ENCODE data around the gene TMEM163. TPM values are rescaled to one million over a fixed set of nuclear protein-coding genes. Genes with fewer than 3 reads are reported as not detected.

TMEM163 gene
- polyA plus RNA-seq, 3 donors = 1.7 to 2.3 (median 1.8) TPM

DNA sequence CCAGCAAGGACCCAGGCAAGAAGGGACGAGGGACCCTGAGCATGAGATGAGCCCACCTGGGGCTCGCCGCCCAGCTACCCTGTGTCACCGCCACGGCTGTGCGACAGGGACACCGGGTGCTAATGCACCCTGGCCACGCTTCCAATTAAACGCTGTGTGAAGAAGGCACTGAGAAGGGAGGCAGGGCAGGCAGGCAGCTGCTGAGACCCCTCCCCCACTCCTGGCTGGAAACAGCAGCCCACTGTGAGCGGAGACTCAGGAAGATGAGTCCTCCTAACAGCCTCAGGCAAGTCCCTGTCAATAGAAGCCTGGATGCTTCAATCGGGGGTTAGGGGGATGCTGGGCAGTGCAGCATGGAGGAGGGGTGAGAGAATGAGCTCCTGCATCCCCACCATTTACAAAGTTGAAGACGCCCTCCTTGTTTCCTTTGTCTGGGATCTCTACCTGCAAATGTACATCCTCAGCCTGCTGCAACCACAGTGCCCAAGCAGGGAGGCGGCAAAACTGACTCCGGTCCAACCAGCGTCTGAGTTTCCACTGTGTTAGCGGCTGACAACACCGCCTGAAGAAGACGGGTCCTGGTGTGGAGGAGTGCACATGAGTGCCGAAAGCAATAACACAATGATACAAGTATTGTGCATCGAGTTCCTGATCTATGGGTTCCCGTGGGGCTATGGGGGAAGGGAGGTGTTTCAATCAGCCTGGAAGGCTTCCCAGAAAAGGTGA is 12.8 kb downstream of the TMEM163 start:
- no peak for DNase-seq (ENCODE audit: extremely low read depth in 1 of 11, low read depth in 9 of 11, low spot score in 4 of 11)

DNA sequence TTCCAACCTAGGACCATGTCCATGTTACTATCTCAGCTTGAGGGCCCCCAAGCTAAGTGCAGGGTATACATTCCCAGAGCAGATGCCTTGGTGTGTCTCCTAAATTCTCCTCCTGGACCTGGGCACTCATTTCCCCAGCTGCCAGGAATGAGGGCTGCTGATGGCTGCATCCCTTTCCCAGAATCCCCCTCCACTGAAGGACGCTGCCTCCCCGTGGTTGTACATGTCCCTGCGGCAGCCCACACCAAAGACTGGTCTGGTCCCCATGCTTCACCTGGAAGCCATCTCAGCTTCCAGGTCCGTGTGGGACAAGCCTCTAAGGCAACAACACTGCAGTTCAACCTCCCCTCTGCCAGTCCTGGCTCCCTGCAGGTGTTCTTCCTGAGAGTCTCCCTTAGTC is 14.6 kb downstream of the TMEM163 start:
- no peak for DNase-seq (ENCODE audit: extremely low read depth in 1 of 11, low read depth in 9 of 11, low spot score in 4 of 11)

DNA sequence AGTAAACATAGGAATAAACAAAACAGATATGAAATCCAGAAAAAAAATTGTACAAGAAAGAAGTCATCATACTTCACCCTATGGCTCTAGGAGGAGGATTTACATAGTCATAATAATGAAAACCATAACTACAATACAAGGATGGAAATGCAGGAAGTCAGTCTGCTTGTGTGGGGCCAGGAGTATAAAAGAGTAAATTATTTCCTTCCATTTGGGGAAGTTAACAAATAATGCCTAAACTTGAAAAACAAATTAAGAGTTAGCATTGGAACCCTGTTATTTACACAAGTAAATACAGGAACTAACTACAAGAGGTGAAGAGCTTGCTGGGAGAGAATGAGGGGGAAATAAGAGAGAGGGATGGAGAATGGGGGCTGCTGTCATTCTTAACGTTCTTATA is 15.4 kb downstream of the TMEM163 start:
- DNase-seq (ENCODE audit: extremely low read depth in 1 of 11, low read depth in 9 of 11, low spot score in 4 of 11) = no peak

DNA sequence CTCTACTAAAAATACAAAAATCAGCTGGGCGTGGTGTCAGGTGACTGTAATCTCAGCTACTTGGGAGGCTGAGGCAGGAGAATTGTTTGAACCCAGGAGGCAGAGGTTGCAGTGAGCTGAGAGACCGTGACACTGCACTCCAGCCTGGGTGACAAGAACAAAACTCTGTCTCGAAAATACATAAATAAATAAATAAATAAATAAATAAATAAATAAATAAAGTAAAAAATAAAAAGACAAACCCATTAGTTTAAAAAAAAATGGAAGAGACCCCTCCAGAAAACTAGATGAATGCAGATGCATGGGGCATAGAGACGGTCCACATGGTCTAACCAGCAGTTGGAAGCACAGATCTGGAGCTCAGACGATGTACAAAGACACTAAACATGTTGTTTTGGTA is 18.1 kb downstream of the TMEM163 start:
- DNase-seq (ENCODE audit: extremely low read depth in 1 of 11, low read depth in 9 of 11, low spot score in 4 of 11) = no peak

DNA sequence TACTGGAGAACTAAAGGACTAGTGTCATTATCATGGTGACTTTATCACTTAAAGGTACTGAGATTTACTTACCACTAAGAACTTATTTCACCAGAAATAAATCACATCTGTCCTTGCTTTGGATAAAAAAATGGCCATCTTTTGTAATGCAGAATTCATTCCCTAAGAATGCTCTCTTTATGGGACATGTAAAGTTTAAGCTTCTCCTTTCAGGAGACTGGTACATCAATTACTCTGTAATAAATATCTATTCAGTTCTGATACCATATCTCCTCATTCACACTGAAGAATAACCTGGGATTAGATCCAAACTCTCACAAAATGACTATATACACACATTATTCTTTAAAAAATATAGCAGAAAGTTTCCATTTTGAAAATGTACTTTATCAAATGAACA is 24.4 kb downstream of the TMEM163 start:
- no peak for DNase-seq (ENCODE audit: extremely low read depth in 1 of 11, low read depth in 9 of 11, low spot score in 4 of 11)

DNA sequence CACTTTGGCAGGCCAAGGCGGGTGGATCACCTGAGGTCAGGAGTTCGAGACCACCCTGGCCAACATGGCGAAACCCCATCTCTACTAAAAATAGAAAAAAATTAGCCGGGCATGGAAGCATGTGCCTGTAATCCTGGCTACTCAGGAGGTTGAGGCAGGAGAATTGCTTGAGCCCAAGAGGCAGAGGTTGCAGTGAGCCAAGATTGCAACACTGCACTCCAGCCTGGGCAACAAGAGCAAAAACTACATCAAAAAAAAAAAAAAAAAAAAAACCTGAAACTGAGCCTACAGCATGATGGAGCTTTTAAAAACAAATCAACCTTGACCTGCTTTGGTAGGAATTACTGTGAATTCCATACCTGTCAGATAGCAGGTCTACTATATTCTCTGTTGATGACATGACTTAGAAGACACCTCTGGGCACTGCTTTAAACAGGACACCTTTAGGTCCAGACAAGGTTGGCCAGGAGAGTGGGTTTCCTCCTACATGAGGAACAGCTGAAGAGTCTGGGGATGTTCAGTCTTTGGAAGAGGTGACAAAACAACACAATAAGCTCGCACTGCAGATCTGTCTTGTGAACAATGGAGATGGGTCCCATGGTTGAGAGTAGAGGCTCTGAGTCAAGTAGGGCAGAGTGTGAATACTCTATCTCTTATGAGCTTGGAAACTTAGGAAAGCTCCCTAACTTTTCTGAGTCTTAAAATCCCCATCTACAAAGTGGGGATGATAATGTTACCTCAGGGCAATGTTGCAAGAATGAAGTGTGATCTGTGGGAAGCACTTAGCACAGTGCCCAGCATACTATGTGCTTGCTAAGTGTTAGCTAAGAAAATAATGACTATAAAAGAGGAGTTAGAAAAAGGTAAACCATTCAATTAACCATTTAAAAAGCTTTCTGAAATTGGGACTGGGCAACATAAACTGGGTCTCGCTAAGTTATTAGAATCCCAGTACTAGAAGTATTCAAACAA is 25.2 kb downstream of the TMEM163 start:
- DNase-seq (ENCODE audit: extremely low read depth in 1 of 11, low read depth in 9 of 11, low spot score in 4 of 11) = no peak

DNA sequence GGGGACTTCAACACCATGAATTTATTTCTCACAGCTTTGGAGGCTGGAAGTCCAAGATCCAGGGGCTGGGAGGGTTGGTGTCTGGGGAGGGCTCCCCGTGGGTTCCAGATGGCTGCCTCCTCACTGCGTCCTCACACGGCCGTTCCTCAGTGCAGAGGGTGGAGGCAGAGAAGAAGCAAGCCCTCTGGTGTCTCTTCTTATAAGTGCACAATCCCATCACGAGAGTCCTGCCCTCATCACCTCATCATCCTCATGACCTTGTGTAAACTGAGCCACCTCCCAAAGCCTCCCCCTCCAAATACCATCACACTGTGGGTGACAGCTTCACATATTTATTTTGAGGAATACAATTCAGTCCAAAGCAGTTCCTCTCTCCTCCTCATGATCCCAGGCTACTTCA is 26.3 kb downstream of the TMEM163 start:
- no peak for DNase-seq (ENCODE audit: extremely low read depth in 1 of 11, low read depth in 9 of 11, low spot score in 4 of 11)

DNA sequence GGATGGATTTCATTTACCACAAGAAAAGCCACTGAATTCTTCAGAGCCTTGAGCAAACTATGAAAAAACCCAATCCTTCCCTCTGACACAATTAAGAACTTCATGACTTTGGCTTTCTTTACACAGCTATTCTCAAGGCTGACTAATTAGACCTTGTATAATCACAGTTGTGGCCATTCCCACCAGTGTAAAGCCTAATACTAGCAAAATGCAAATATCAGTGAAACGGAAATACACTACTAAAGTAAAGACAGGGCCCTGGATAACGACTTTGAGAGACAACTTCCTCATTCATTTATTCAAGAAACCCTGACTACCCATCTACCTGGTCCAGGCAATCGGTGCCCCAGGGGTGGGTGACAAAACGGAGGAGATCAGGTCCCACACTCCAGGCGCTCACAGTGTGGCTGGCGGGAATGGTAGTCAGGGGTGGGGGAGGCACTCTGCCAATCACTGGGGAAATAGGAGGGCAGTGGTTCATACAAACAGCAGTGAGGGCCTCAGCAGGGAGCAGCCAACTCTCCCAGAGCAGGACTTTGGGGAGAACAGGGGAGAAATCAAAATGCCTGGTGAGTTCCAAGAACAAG is 28.1 kb downstream of the TMEM163 start:
- no peak for DNase-seq (ENCODE audit: extremely low read depth in 1 of 11, low read depth in 9 of 11, low spot score in 4 of 11)

DNA sequence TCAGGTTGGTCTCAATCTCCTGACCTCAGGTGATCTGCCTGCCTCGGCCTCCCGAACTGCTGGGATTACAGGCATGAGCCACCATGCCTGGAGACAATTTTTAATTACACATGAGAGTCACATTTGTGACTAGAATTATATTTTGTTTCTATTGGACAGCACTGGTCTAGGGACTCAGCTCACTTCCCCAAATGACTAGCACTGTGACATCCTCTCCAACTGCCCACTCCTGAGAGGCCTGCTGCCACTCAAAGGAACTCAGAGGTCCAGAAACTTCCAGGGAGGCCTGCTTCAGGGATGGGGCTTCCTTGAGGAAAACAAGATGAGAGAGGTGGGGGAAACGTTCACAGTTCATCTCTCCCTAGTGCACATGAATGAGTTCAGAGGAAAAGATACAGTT is 29.5 kb downstream of the TMEM163 start:
- DNase-seq (ENCODE audit: extremely low read depth in 1 of 11, low read depth in 9 of 11, low spot score in 4 of 11) = no peak

DNA sequence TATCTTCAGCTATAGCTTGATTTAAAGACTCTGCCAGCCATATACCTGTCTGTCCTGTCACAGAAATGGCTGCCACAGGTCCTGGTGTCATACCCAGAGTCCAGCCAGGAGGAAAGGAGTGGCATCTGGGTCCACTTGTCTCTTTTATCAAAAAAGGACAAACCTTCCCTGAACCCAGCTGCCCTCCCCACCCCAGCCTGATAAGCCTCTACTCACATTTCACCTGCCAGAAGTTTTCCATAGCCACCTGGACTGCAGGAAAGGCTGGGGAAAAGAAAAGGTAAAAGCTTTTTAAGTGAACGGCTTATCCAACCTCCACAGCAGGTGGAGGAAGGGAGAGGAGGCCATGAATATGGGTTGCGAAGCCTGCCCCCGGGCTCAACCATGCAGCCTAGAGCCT is 32.8 kb downstream of the TMEM163 start:
- DNase-seq (ENCODE audit: extremely low read depth in 1 of 11, low read depth in 9 of 11, low spot score in 4 of 11) = no peak

DNA sequence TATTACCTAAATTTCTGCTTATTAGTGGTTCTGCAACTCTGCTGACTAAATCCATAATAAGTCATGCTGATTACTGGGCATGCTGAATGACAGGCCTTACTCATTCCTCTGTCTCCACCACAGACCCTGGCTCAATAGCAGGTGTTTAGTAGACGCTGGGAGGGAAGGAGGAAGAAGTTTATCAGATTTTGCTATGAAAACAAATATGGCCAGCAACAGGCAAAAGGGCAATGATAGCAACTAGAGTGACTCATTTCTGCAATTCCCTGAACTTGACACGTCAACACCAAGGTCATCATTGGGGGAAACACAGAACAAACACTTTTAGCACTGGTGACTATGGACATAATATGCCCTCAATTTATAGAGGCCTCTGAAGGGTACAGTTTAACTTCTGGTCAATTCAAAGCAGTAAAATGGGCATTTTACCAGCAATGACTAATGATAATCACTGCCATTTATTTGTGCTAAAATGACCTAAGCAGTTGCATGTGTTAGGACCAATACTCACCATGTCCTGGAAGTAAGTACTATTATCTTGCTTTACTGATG is 35.2 kb downstream of the TMEM163 start:
- DNase-seq (ENCODE audit: extremely low read depth in 1 of 11, low read depth in 9 of 11, low spot score in 4 of 11) = no peak

DNA sequence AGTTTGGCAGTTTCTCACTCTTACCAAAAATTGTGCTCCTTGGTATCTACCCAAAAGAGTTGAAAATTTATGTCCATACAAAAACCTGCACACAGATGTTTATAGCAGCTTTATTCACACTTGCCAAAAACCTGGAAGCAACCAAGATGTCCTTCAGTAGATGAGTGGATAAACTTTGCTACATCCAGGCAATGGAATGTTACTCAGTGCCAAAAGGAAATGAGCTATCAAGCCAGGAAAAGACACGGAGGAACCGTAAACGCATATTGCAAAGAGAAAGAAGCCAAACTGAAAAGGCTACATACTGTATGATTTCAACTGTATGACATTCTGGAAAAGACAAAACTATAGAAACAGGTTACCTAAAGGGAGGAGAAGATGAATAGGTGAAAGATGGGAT is 36.1 kb downstream of the TMEM163 start:
- no peak for DNase-seq (ENCODE audit: extremely low read depth in 1 of 11, low read depth in 9 of 11, low spot score in 4 of 11)

DNA sequence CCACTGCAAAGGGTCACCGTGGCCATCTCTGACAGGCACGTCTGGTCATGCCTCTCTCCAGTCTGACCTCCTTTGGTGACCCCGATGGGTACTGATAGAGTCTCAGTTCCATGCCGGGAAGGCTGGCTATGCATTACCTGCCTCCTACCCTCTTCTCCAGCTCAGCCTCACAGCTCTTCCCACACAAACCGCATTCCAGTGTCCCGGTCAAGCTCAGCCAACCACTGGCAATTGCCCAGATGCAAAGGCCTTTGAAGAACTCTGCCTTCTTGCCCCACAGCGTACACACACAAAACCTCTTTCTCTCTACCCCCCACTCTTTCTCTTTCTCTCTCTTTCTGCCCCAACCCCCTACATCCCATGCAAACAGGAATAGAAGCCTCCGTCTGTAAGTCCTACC is 37.6 kb downstream of the TMEM163 start:
- no peak for DNase-seq (ENCODE audit: extremely low read depth in 1 of 11, low read depth in 9 of 11, low spot score in 4 of 11)

DNA sequence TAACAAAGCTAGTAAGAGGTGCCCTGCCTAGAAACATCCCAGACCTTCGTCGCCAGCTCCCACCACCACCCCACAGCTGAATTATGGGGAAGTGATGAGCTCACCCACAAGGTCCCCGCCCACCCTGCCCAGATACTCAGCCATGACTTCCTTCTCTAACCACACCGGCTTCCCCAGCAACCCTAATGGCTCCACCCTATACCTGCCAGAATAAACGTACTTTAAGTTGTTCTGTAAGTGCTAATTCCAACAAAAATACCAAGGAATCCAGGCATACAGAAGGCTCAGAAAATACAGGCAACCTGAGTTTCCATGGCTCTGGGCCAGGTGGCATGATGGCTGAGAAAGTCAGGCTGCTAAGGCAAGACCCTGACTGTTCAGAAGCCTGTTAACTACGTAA is 39.1 kb downstream of the TMEM163 start:
- DNase-seq (ENCODE audit: extremely low read depth in 1 of 11, low read depth in 9 of 11, low spot score in 4 of 11) = no peak

DNA sequence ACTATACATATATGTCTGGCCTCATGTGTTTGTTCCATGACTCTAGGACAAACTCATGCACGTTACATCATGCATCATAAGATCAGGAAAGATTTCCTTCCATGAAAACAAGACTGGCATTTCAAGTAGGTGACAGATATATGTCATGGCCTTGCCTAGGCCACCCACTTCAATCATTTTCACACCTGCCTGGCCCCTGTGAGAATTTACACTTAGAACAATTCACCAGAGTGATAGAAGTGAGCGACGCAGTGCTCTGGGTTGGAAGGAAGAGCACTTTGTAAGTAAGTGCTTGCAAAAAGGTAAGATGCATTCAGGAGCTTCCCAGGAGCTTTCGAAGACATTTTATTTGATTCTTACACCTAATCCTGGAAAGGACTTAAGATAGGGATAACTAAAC is 39.5 kb downstream of the TMEM163 start:
- no peak for DNase-seq (ENCODE audit: extremely low read depth in 1 of 11, low read depth in 9 of 11, low spot score in 4 of 11)

DNA sequence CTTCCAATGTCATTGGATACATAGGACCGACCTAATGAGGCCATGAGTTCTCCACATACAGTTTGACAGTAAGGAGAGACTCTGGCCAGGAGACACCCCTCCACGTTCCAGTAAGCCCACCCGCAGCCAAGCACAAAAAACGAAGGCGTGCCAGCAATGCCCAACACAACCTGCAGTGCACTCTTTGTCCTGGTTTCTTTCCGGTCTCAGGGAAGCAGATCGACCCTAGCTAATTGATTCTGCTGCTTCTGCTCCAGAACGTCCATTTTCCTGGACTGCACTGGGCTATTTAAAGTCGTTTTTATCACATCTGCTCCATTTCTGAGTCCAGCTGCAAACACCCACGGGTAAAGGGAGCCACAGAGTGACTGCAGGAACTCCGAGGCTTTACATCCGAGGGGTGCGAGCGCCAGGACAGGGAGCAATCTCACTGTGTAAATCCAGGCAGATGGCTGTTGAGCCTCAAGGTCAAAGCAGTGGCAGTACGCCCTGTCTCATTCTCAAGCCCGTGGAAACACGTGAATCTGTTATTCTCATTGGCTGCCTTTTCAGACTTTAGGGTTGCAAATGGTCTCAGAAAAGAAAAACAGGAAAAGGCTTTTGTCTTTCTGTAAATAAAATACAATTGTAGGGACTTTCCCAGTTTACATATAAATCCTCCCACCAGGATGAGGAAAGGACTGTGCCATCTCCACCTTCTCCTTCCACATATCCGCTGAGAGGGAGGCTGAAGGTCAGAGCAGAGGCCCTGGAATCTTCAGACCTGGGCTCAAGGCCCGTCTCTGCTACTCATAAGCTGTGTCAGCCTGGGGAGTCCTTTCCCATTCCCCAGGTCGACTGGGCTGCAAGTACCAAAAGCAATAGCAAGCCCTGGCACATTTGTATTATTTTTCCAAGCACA is 40.7 kb downstream of the TMEM163 start:
- no peak for DNase-seq (ENCODE audit: extremely low read depth in 1 of 11, low read depth in 9 of 11, low spot score in 4 of 11)

DNA sequence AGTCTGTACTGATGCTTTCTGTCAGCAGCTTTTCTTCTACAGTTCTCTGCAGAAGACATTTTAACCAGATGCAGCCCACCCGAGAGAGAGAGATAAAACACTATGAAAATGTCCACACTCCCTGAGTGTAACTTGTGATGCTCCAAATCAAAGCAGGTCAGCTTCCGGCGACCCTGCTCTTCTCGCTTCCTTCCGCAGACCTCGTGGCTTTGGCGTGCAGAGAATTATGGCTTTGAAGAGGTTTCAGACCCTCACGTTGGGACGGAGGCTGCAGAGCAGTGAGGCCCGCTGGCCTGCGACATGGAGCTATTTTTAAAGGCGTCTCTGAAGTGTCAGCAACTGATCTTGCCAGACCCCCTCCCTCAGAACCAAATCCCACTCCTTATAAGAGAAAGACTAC is 41.8 kb downstream of the TMEM163 start:
- DNase-seq (ENCODE audit: extremely low read depth in 1 of 11, low read depth in 9 of 11, low spot score in 4 of 11) = no peak

DNA sequence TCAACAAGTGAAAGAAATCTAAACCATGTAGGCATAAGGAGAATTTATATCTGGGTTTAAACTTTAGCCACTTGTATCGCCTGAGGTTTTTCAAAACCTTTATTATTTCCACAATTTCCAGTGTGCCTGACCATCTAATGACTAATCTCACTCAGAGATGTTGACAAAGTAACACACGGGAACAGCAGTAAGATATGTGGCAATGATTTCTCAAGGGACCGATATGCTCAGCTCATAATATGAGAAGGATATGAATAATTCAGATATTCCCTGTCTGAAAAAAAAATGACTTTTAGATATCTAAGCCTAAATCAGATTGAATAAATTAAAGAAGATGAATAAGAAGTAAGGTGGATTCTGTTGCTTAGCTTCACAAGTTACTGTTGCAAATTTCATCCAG is 43.5 kb downstream of the TMEM163 start:
- no peak for DNase-seq (ENCODE audit: extremely low read depth in 1 of 11, low read depth in 9 of 11, low spot score in 4 of 11)

DNA sequence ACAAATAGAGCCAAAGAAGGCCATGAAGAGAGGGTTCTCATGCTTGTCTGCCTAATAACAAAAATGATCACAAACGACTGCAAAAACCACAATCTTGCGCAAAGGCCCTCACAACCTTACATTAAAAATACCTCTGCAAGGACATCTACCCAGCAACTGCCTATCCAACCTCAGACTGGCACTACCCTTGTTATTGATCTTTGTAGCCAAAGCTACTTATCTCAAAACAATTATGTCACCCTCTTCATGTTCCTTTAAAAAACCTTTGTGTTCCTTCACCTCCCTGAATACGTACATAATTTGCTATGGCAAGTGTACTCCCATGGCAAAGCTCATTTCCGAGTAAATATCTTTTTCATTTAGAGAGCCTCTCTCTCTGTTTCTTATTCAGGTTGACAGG is 44.1 kb downstream of the TMEM163 start:
- no peak for DNase-seq (ENCODE audit: extremely low read depth in 1 of 11, low read depth in 9 of 11, low spot score in 4 of 11)

Data from renal cortex interstitium (tissue), 11 donors.